ENCODE results near the gene POU6F2. TPM values are rescaled to one million over a fixed set of nuclear protein-coding genes. Genes with fewer than 3 reads are reported as not detected.

The POU6F2 gene
- total RNA-seq, 8 experiments from 2014 or later = 0.15 to 11.1 (median 6.9) TPM; not detected in 1

DNA sequence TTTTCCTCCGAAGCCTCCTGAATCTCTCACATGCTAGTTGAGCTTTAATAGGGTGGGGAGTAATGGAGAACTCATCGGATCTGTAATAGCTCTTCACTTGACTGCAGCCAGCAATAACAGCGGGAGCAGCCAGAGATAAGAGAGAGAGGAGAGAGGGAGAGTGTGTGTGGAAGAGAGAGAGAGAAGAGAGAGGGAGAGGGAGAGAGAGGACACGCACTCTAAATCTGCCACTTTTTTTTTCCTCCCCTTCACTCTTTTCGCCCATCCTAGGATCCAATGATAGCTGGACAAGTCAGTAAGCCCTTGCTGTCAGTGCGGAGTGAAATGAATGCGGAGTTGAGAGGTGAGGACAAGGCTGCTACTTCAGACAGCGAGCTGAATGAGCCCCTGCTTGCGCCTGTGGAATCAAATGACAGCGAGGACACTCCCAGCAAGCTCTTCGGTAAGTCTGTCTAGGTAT is 107.9 kb downstream of the POU6F2 start:
- H3K4me3 ChIP-seq = peak overlapping the region; percentile 14 to 31 (median 20)
- WGBS, 10 experiments = 0 to 38% (median 0%) methylated on average over 1 to 8 of the region's 11 CpGs; no CpG with 5 or more reads in 1 of the 10 experiments
- ATAC-seq (replicated peaks in 6 of 8) = peak; percentile 36 to 88 (median 81)
- H3K27ac ChIP-seq = peak overlapping the region in 1 of 2 donors; percentile 19
- H3K4me1 ChIP-seq (replicated peaks in 1 of 2) = peaks cover 64 to 68% of the 10 kb centered on the region in 2 donors
- in situ Hi-C loops (cut with MboI; ENCODE audit: low pct_unique_long_range_greater_than_20kb in 2 of 9, low sequenced_read_pairs in 9 of 9, unreplicated experiment in 9 of 9) = no loop called here

DNA sequence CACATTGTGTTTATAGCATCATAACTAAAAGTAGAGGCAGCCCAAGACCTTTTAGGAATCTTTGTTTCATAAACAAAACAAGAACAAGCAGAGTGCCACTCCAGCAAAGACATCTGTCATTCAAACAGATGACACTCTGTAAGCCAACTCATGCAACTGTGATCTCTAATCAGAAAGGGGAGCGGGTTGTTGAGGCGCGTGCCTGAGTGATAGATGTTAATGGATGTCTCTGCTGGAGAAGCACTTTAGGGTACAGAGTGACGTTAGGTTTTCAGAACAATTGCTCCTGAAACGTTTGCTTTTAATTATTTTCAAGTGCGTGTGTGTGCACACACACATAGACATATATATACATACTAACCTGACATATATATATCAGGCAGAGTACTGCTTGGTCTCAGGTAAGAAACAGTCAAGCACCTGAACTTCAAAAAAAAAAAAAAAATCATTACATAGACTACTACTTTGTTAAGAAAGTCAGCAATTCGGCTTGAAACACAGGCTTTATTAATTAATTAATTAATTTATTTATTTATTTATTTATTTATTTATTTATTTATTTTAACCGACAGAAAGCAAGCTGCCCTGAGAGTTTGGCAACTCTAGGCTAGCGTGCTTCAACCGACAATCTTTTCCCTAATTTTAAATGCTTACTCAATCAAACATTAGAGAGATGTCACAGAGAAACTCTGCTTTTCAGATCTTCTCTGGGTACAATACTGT is 109.1 kb downstream of the POU6F2 start:
- Histone ChIP-seq H3K4me3 (no peak overlapping the region), H3K27ac (no peak overlapping the region), H3K4me1 (replicated peaks in 1 of 2) (peaks cover 76 to 78% of the 10 kb centered on the region in 2 donors)
- no peak for ATAC-seq (replicated peaks in 6 of 8)
- 60 to 94% (median 70%) methylated on average over 4 to 10 of the region's 10 CpGs for WGBS, 10 experiments
- in situ Hi-C loops (cut with MboI; ENCODE audit: low pct_unique_long_range_greater_than_20kb in 2 of 9, low sequenced_read_pairs in 9 of 9, unreplicated experiment in 9 of 9) = no loop called here

DNA sequence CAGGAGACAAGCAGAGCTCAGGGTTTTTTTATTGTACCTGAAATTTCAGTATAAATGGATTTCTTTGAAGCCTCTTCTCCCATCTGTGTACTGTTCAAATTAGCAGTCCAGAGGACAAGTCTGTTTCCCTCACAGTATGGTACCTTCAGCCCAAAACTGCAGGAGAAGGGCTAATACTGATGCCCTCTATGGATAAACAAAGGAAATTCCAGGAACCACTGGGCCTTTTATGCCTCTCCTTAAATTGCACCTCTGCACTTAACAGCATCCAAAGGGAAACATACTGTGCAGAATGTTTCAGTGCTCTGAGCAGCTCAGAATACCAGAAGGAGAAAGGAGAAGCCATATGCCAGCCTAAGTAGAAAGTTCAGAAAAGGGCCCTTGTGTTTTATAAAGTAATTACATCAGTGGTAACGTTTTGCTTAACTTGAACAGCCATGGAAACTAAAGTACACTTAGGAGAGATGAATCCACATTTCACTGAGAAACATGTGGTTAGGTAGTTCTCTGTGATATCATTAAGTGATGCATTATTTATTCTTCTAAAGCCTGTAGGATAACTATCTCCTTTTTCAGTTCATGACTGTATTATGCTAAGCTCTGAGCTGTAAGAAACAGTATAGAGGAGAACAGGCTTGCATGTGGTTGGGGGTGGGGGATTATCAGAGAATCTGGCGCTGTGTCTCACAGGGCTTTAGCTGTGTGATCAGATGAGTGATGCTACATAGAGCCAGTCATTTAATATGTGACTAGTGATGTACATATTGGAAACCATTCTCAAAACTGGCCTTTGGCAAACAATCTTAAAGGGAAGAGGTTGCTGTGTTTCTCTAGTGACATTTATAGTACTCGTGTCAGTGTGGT is 111.3 kb downstream of the POU6F2 start:
- in situ Hi-C loops (cut with MboI; ENCODE audit: low pct_unique_long_range_greater_than_20kb in 2 of 9, low sequenced_read_pairs in 9 of 9, unreplicated experiment in 9 of 9) = no loop called here
- peaks cover 61 to 64% of the 10 kb centered on the region in 2 donors for H3K4me1 ChIP-seq (replicated peaks in 1 of 2)
- no peak overlapping the region for H3K27ac ChIP-seq
- ATAC-seq (replicated peaks in 6 of 8) = peak in 4 of 8 experiments; percentile 15 to 30 (median 20)
- no peak overlapping the region for H3K4me3 ChIP-seq
- 10 to 100% (median 35%) methylated on average over 1 to 3 of the region's 3 CpGs; no CpG with 5 or more reads in 1 of the 10 experiments for WGBS, 10 experiments

DNA sequence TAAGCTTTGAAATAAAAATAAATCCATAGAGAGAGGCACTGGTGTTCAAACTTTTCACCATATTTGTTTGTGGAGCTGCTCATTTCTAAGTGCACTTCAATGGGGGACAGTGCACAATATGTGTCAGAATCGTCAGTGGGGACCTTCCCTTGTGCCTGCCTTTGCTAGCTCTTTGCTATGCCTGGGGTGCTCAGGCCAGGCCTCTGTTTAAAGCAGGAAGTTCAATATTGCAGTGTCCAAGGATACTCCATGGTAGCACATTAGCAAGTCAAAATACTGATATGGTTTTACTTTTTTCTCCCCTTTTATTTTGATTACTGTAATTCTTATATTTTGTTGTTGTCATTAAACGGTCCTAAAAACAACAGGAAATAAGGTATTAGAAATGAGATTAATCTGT is 113.4 kb downstream of the POU6F2 start:
- ATAC-seq (replicated peaks in 6 of 8) = peak in 2 of 8 experiments; percentile 29 to 57
- Histone ChIP-seq H3K4me1 (replicated peaks in 1 of 2) (peaks cover 41 to 42% of the 10 kb centered on the region in 2 donors), H3K27ac (no peak overlapping the region), H3K4me3 (no peak overlapping the region)
- in situ Hi-C loops (cut with MboI; ENCODE audit: low pct_unique_long_range_greater_than_20kb in 2 of 9, low sequenced_read_pairs in 9 of 9, unreplicated experiment in 9 of 9) = no loop called here
- WGBS, 10 experiments = 26 to 55% (median 33%) methylated on average over 1 to 2 of the region's 2 CpGs; no CpG with 5 or more reads in 2 of the 10 experiments

DNA sequence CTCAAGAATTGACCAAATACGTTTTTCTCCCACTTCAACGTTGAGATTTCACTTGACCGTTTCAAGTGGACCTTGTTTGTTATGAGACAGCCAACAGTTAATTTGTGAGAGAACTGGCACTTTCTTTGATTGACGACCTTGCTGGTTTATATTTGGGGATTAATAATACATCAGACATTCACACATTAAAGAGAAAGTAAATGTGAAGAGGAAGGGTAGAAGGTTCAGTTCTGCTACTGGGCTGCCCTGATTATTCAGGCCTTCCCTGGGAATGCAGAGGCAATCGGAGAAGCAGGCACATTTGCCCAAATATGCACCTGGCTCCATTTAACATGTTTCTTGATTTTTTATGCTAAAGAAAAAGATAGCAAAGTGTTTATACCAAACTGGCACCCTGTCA is 114.1 kb downstream of the POU6F2 start:
- 48 to 90% (median 70%) methylated on average over 2 to 5 of the region's 5 CpGs; no CpG with 5 or more reads in 2 of the 10 experiments for WGBS, 10 experiments
- ATAC-seq (replicated peaks in 6 of 8) = no peak
- H3K4me1 ChIP-seq (replicated peaks in 1 of 2) = peaks cover 35 to 36% of the 10 kb centered on the region in 2 donors
- H3K4me3 ChIP-seq = no peak overlapping the region
- in situ Hi-C loops (cut with MboI; ENCODE audit: low pct_unique_long_range_greater_than_20kb in 2 of 9, low sequenced_read_pairs in 9 of 9, unreplicated experiment in 9 of 9) = no loop called here
- H3K27ac ChIP-seq = no peak overlapping the region

DNA sequence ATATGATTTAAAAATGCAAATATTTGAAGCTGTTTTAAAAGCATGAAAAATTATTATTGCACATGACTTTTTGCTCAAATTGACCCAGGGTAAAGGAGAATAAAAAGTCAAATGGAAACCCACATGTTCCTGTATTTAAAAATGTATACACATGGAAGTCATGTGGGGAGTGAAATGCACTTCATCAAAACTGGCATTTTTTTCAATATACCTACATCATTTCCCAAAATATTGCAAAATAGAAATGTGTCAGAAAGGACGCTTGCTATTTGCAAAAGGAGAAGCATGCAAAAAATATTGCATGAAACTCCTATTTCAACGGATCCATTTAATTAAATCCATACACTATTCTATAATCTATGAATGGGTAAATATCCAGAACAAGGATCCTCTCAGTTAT is 117.0 kb downstream of the POU6F2 start:
- Histone ChIP-seq H3K27ac (no peak overlapping the region), H3K4me1 (replicated peaks in 1 of 2) (peaks cover 21 to 25% of the 10 kb centered on the region in 2 donors), H3K4me3 (no peak overlapping the region)
- 0 to 100% (median 94%) methylated on average over 1 to 2 of the region's 2 CpGs for WGBS, 10 experiments
- in situ Hi-C loops (cut with MboI; ENCODE audit: low pct_unique_long_range_greater_than_20kb in 2 of 9, low sequenced_read_pairs in 9 of 9, unreplicated experiment in 9 of 9) = no loop called here
- no peak for ATAC-seq (replicated peaks in 6 of 8)

DNA sequence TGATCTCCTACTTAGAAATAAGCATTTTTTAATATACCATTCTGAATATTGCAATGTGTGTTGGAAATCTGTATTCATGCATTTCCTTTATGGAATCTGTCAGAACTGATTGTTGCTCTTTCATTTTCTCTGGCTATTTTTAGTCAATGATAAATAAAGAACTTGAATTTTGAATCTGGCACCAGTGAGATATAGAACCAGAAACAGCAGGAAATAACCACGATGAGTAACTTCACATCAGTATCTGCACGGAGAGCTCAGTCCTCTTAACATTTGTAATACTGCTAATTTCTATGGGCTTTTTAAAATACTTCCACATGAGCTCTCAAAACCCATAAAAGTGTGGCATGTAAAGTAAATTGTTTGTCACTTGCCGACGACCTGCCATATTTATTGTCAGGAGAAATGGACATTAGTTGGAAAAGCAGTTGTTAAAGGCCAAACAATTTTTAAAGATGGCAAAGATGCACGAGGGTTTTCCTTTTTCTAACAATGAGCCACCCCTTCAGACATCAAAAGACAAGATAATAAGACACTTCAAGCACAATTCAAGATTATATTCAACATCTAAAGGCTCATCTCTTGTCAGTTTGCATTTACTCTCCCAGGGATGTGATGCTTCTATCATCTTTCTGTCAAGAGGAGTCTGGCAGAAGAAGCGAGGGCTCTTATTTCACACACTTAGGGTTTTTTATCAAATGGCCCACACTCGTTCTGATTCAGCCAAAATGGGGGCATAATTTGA is 118.3 kb downstream of the POU6F2 start:
- WGBS, 10 experiments = 17 to 94% (median 73%) methylated on average over 3 to 7 of the region's 7 CpGs
- H3K27ac ChIP-seq = no peak overlapping the region
- H3K4me3 ChIP-seq = no peak overlapping the region
- in situ Hi-C loops (cut with MboI; ENCODE audit: low pct_unique_long_range_greater_than_20kb in 2 of 9, low sequenced_read_pairs in 9 of 9, unreplicated experiment in 9 of 9) = no loop called here
- H3K4me1 ChIP-seq (replicated peaks in 1 of 2) = peaks cover 10 to 12% of the 10 kb centered on the region in 2 donors
- peak in 1 of 8 experiments; percentile 53 for ATAC-seq (replicated peaks in 6 of 8)

DNA sequence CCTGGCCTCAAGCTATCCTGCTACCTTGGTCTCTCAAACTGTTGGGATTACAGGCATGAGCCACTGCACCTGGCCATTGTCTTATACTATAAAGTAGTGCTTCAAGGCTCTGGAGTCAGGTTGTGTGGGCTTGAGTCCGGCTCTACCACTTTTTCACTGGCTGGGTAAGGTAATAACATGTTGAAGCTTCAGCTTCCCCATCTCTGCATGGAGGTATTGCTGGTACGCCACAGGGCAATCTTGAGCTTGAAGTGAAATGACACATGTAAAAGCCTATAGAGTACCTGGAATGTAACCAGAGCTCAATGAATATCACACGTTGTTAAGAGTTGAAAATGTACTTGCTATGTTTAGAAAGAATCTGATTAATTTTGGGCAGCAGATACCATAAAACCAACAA is 120.8 kb downstream of the POU6F2 start:
- ATAC-seq (replicated peaks in 6 of 8) = no peak
- H3K4me3 ChIP-seq = no peak overlapping the region
- H3K27ac ChIP-seq = no peak overlapping the region
- WGBS, 10 experiments = 0 to 100% (median 88%) methylated on average over 1 to 3 of the region's 3 CpGs; no CpG with 5 or more reads in 1 of the 10 experiments
- in situ Hi-C loops (cut with MboI; ENCODE audit: low pct_unique_long_range_greater_than_20kb in 2 of 9, low sequenced_read_pairs in 9 of 9, unreplicated experiment in 9 of 9) = no loop called here
- H3K4me1 ChIP-seq (replicated peaks in 1 of 2) = peaks cover 8 to 13% of the 10 kb centered on the region in 2 donors

DNA sequence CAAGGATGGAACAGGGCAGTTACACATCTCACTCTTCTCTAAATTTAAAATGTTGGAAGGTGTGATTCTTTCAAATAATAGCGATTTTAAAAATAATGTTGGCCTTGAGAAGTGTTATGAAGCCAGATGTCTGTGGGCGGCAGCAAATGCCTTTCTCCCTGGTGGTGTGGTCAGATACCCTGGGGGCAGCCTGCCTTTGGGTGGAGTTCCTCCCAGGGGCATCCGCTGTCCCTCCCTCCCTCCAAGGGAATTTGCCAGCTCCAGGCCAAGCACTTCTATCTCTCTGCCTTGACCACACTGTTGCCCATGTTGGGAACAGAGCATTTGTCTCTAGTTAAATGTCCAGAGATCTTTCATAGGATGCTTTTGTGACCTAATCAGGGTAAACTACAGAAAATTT is 121.4 kb downstream of the POU6F2 start:
- H3K4me3 ChIP-seq = no peak overlapping the region
- 60 to 100% (median 90%) methylated on average over 1 to 3 of the region's 3 CpGs; no CpG with 5 or more reads in 7 of the 10 experiments for WGBS, 10 experiments
- no peak overlapping the region for H3K27ac ChIP-seq
- in situ Hi-C loops (cut with MboI; ENCODE audit: low pct_unique_long_range_greater_than_20kb in 2 of 9, low sequenced_read_pairs in 9 of 9, unreplicated experiment in 9 of 9) = no loop called here
- H3K4me1 ChIP-seq (replicated peaks in 1 of 2) = peaks cover 8 to 15% of the 10 kb centered on the region in 2 donors
- ATAC-seq (replicated peaks in 6 of 8) = peak in 3 of 8 experiments; percentile 61 to 86 (median 64)

DNA sequence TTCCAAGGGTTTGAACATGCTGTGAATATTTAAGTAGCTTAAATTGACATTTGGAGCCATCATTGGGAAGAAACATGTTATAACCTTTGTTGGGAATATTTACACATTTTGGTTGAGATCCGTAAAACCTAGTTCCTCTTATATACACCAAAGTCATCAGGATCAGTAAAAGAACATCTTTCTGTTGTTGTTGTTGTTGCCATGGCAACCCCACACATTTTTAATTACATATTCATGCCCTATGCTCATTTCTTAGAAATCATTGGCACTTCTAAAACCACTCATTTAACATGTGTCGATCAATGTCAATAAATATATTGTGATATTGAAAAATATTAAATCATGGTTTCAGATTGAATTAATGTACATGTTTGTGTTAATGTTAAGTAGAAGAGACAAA is 122.6 kb downstream of the POU6F2 start:
- in situ Hi-C loops (cut with MboI; ENCODE audit: low pct_unique_long_range_greater_than_20kb in 2 of 9, low sequenced_read_pairs in 9 of 9, unreplicated experiment in 9 of 9) = no loop called here
- H3K4me1 ChIP-seq (replicated peaks in 1 of 2) = peaks cover 8 to 15% of the 10 kb centered on the region in 2 donors
- ATAC-seq (replicated peaks in 6 of 8) = no peak
- H3K4me3 ChIP-seq = no peak overlapping the region
- no peak overlapping the region for H3K27ac ChIP-seq
- WGBS, 10 experiments = 31 to 100% (median 92%) methylated on average over 1 to 2 of the region's 2 CpGs; no CpG with 5 or more reads in 1 of the 10 experiments

DNA sequence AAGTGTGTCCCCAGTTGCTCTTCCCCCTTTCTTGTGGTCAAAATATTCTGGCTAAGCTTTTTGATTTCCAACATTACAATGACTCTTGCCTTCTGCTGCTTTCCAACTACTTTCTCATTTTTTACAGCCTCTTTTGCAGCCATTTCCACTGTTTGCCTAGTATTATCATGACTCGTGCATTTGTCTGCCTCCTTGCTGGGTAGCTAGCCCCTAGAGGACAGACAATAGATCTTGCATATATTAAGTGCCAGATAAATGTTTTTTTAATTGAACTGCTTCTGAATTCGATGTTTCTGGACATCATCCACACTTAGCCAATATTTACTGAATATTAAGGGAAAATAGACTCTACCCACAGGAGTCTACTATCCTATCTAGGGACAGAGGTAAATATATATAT is 124.5 kb downstream of the POU6F2 start:
- Histone ChIP-seq H3K4me1 (replicated peaks in 1 of 2) (peaks cover 8 to 15% of the 10 kb centered on the region in 2 donors), H3K27ac (no peak overlapping the region), H3K4me3 (no peak overlapping the region)
- in situ Hi-C loops (cut with MboI; ENCODE audit: low pct_unique_long_range_greater_than_20kb in 2 of 9, low sequenced_read_pairs in 9 of 9, unreplicated experiment in 9 of 9) = no loop called here
- 0 to 48% (median 14%) methylated on average over 1 to 2 of the region's 2 CpGs; no CpG with 5 or more reads in 1 of the 10 experiments for WGBS, 10 experiments
- ATAC-seq (replicated peaks in 6 of 8) = peak in 5 of 8 experiments; percentile 60 to 83 (median 80)

DNA sequence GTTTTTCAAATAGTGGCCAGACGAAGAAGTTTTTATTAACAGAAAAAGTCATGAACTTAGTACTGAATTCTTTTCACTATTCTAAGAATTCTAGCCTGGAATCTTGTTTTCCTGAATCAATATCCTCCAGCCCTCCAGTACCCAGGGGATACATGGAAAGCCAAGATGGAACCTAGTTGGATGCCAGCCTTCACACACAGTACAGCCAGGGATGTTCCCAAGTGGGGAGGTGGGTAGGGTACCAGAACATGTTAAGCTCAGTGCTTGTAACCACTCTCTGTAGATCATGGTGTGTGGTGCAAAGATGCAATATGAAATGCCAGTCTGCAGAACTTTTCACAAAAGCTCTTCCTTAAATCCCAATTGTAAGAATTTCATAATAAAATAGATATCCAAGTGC is 128.0 kb downstream of the POU6F2 start:
- no peak overlapping the region for H3K27ac ChIP-seq
- in situ Hi-C loops (cut with MboI; ENCODE audit: low pct_unique_long_range_greater_than_20kb in 2 of 9, low sequenced_read_pairs in 9 of 9, unreplicated experiment in 9 of 9) = no loop called here
- WGBS, 10 experiments = 0 to 100% (median 83%) methylated on average over 1 of the region's 1 CpG; no CpG with 5 or more reads in 3 of the 10 experiments
- no peak overlapping the region for H3K4me3 ChIP-seq
- H3K4me1 ChIP-seq (replicated peaks in 1 of 2) = peaks cover 8 to 15% of the 10 kb centered on the region in 2 donors
- no peak for ATAC-seq (replicated peaks in 6 of 8)
